Measurements from ENCODE around the gene TMEM244.
"Not testable (repeated sequence)": the region's sequence is repeated elsewhere in the genome, so short reads cannot be mapped to it uniquely, and the experiment has no call there.

Gene TMEM244

DNA sequence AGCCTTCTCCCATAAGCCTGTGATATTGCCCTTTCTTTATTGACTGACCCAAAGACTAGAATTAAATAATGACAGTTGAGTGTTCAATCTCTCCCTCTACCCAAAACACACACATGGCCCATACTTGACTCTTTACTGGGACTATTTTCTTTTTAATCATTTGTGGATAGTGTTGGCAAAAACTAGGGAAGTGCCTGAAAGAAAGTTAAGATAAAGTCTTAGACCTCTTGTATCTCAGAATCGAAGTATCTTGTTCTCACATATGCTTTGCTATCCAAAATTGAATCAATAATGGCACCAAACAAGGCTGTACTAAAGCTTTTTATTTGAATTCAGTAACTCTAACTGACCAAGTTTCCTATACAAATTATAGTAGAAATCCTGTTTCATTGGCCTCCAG, 19.0 kb downstream of the TMEM244 start:
- H2AFZ ChIP-seq (ENCODE audit: low read depth, low read length): no peak overlapping the region

GRCh38 chr6:129839562-129839961, 21.6 kb downstream of the TMEM244 start:
- H3K36me3 ChIP-seq (ENCODE audit: insufficient read depth, low read length); H3K4me2 ChIP-seq (ENCODE audit: insufficient read depth, low read length); ATAC-seq (ENCODE audit: insufficient read depth, low read depth); H3K27me3 ChIP-seq (ENCODE audit: insufficient read depth, low read length, poor library complexity); H3K4me3 ChIP-seq (ENCODE audit: low read depth in 1 of 2, low read length in 2 of 2); H3K27ac ChIP-seq (ENCODE audit: low read length); H3K9ac ChIP-seq (ENCODE audit: low read depth, low read length); H3K4me1 ChIP-seq (ENCODE audit: insufficient read depth, low read length); H2AFZ ChIP-seq (ENCODE audit: low read depth, low read length); H3K79me2 ChIP-seq (ENCODE audit: insufficient read depth, low read length); H3K9me3 ChIP-seq (ENCODE audit: insufficient read depth, low read length, severe bottlenecking); H4K20me1 ChIP-seq (ENCODE audit: insufficient read depth, low read length); DNase-seq: not testable (repeated sequence)

More for the DNA sequence above, 19.0 kb downstream of the TMEM244 start:
- Histone ChIP-seq H3K9ac (ENCODE audit: low read depth, low read length) (no peak overlapping the region), H3K27me3 (ENCODE audit: insufficient read depth, low read length, poor library complexity) (peaks cover 4% of the 10 kb centered on the region), H3K79me2 (ENCODE audit: insufficient read depth, low read length) (no peaks in the 10 kb centered on the region), H3K36me3 (ENCODE audit: insufficient read depth, low read length) (no peaks in the 10 kb centered on the region), H3K4me2 (ENCODE audit: insufficient read depth, low read length) (no peak overlapping the region), H4K20me1 (ENCODE audit: insufficient read depth, low read length) (no peaks in the 10 kb centered on the region), H3K4me1 (ENCODE audit: insufficient read depth, low read length) (no peaks in the 10 kb centered on the region), H3K27ac (ENCODE audit: low read length) (no peak overlapping the region), H3K4me3 (ENCODE audit: low read depth in 1 of 2, low read length in 2 of 2) (no peak overlapping the region), H3K9me3 (ENCODE audit: insufficient read depth, low read length, severe bottlenecking) (no peaks in the 10 kb centered on the region)
- no peak for ATAC-seq (ENCODE audit: insufficient read depth, low read depth)
- no peak for DNase-seq
- TF ChIP-seq, protein P1, sequence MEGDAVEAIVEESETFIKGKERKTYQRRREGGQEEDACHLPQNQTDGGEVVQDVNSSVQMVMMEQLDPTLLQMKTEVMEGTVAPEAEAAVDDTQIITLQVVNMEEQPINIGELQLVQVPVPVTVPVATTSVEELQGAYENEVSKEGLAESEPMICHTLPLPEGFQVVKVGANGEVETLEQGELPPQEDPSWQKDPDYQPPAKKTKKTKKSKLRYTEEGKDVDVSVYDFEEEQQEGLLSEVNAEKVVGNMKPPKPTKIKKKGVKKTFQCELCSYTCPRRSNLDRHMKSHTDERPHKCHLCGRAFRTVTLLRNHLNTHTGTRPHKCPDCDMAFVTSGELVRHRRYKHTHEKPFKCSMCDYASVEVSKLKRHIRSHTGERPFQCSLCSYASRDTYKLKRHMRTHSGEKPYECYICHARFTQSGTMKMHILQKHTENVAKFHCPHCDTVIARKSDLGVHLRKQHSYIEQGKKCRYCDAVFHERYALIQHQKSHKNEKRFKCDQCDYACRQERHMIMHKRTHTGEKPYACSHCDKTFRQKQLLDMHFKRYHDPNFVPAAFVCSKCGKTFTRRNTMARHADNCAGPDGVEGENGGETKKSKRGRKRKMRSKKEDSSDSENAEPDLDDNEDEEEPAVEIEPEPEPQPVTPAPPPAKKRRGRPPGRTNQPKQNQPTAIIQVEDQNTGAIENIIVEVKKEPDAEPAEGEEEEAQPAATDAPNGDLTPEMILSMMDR (IDR thresholded peaks at IDR 0.05; ENCODE audit: borderline replicate concordance, extremely low read depth, low read length, poor library complexity, severe bottlenecking): no peak
- no peak for TF ChIP-seq EZH2 (IDR thresholded peaks at IDR 0.05; ENCODE audit: borderline replicate concordance, low read depth, low read length, severe bottlenecking)

DNA sequence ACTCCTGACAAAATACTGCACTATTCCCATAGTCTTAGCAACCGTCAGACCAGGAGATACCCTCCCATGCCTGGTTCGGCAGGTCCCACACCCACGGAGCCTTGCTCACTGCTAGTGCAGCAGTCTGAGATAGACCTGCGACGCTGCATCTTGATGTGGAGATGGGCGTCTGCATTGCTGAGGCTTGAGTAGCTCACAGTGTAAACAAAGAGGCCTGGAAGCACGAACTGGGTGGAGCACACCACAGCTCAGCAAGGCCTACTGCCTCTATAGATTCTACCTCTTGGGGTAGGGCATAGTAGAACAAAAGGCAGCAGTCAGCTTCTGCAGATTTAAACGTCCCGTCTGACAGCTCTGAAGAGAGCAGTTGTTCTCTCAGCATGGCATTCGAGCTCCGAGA, 25.4 kb downstream of the TMEM244 start:
- H3K4me1 ChIP-seq (ENCODE audit: insufficient read depth, low read length): no peaks in the 10 kb centered on the region
- H3K9ac ChIP-seq (ENCODE audit: low read depth, low read length): no peak overlapping the region
- DNase-seq (no peak), ATAC-seq (ENCODE audit: insufficient read depth, low read depth) (no peak)
- no peaks in the 10 kb centered on the region for H3K9me3 ChIP-seq (ENCODE audit: insufficient read depth, low read length, severe bottlenecking)
- no peak overlapping the region for H3K4me3 ChIP-seq (ENCODE audit: low read depth in 1 of 2, low read length in 2 of 2)
- no peaks in the 10 kb centered on the region for H4K20me1 ChIP-seq (ENCODE audit: insufficient read depth, low read length)
- no peak overlapping the region for H3K4me2 ChIP-seq (ENCODE audit: insufficient read depth, low read length)
- H2AFZ ChIP-seq (ENCODE audit: low read depth, low read length): no peak overlapping the region
- H3K27ac ChIP-seq (ENCODE audit: low read length): no peak overlapping the region
- no peak for TF ChIP-seq EZH2 (IDR thresholded peaks at IDR 0.05; ENCODE audit: borderline replicate concordance, low read depth, low read length, severe bottlenecking)
- TF ChIP-seq, protein P1 (IDR thresholded peaks at IDR 0.05; ENCODE audit: borderline replicate concordance, extremely low read depth, low read length, poor library complexity, severe bottlenecking): no peak
- H3K36me3 ChIP-seq (ENCODE audit: insufficient read depth, low read length): no peaks in the 10 kb centered on the region
- H3K79me2 ChIP-seq (ENCODE audit: insufficient read depth, low read length): no peaks in the 10 kb centered on the region
- no peaks in the 10 kb centered on the region for H3K27me3 ChIP-seq (ENCODE audit: insufficient read depth, low read length, poor library complexity)

- H2AFZ ChIP-seq (ENCODE audit: low read depth, low read length): no peak overlapping the region
- H3K27me3 ChIP-seq (ENCODE audit: insufficient read depth, low read length, poor library complexity): peaks cover 3% of the 10 kb centered on the region
- no peak for DNase-seq
- TF ChIP-seq EZH2 (IDR thresholded peaks at IDR 0.05; ENCODE audit: borderline replicate concordance, low read depth, low read length, severe bottlenecking): no peak
- TF ChIP-seq, protein P1 (IDR thresholded peaks at IDR 0.05; ENCODE audit: borderline replicate concordance, extremely low read depth, low read length, poor library complexity, severe bottlenecking): no peak
- no peak overlapping the region for H3K4me3 ChIP-seq (ENCODE audit: low read depth in 1 of 2, low read length in 2 of 2)
- no peak overlapping the region for H3K4me2 ChIP-seq (ENCODE audit: insufficient read depth, low read length)
- H3K27ac ChIP-seq (ENCODE audit: low read length): no peak overlapping the region
- no peaks in the 10 kb centered on the region for H3K36me3 ChIP-seq (ENCODE audit: insufficient read depth, low read length)
- no peaks in the 10 kb centered on the region for H3K9me3 ChIP-seq (ENCODE audit: insufficient read depth, low read length, severe bottlenecking)
- no peaks in the 10 kb centered on the region for H3K79me2 ChIP-seq (ENCODE audit: insufficient read depth, low read length)
- no peak overlapping the region for H3K9ac ChIP-seq (ENCODE audit: low read depth, low read length)
- no peaks in the 10 kb centered on the region for H4K20me1 ChIP-seq (ENCODE audit: insufficient read depth, low read length)
- no peak for ATAC-seq (ENCODE audit: insufficient read depth, low read depth)
- no peaks in the 10 kb centered on the region for H3K4me1 ChIP-seq (ENCODE audit: insufficient read depth, low read length)
Observed at GRCh38 chr6:129832299-129832698, 28.8 kb downstream of the TMEM244 start.
